Endothelial cell of umbilical vein (primary cell): ENCODE measurements around the gene HCN2. TPM values are rescaled to one million over a fixed set of nuclear protein-coding genes. Genes with fewer than 3 reads are reported as not detected.

Experiments
- BruUV-seq: library from RNA; stranded (reverse); fragments of 400-500 nt; replicated peaks from 2 replicates; lab custom pipeline; 2021; lab: Mats Ljungman, UMichigan
- CTCF ChIA-PET: fragments of 300-600, 350-600 bp; sonication (Branson Sonifier 250); formaldehyde crosslinking; loops from one replicate; lab custom pipeline; 2021; ENCODE audit warnings: antibody characterized with exemption, inconsistent platforms; lab: Charles Lee
- POLR2A ChIA-PET: fragments of 300-600, 350-600 bp; sonication (Branson Sonifier 250); formaldehyde crosslinking; loops from one replicate; lab custom pipeline; 2021; ENCODE audit warnings: antibody characterized with exemption, inconsistent platforms; lab: Charles Lee
- DNase-seq: peaks from one replicate; pipeline ENCODE4 v3.0.0-alpha.2; 2011; ENCODE audit warnings: low read depth, low spot score
- FAIRE-seq: peaks from 2 replicates; lab custom pipeline; 2011; peaks lifted over from hg19 to GRCh38; lab: Jason Lieb, UNC
- H2AFZ ChIP-seq: 2 replicates; pipeline ENCODE4 v1.6.0; 2012; ENCODE audit warnings: low read depth, low read length, control low read depth, inconsistent platforms
- H3K27ac ChIP-seq: 2 replicates; pipeline ENCODE4 v1.5.1; 2011; ENCODE audit warnings: low read depth, mild to moderate bottlenecking, control low read depth, low read length, moderate library complexity; ENCODE audit not compliant: insufficient read depth
- H3K27me3 ChIP-seq, 2 experiments: 2 replicates each; pipeline versions ENCODE4 v1.6.0 to v1.6.1; 2011; ENCODE audit warnings: low read length in 2 of 2, mixed read lengths in 1 of 2; ENCODE audit not compliant: control insufficient read depth in 2 of 2, insufficient read depth in 2 of 2
- H3K36me3 ChIP-seq, 2 experiments: 2 replicates in 1 of 2; 3 replicates in 1 of 2; pipeline ENCODE4 v1.5.1; 2011; ENCODE audit warnings: low read length in 2 of 2, mild to moderate bottlenecking in 1 of 2, moderate library complexity in 1 of 2; ENCODE audit not compliant: control insufficient read depth in 2 of 2, insufficient read depth in 2 of 2; ENCODE audit errors: extremely low read depth in 1 of 2
- H3K4me1 ChIP-seq: 3 replicates; pipeline ENCODE4 v1.5.1; 2011; ENCODE audit warnings: mild to moderate bottlenecking, low read length; ENCODE audit not compliant: control insufficient read depth, insufficient read depth; ENCODE audit errors: extremely low read depth
- H3K4me2 ChIP-seq: 2 replicates; pipeline ENCODE4 v1.6.1; 2011; ENCODE audit warnings: low read length, control low read depth, mixed read lengths; ENCODE audit not compliant: insufficient read depth
- H3K4me3 ChIP-seq, 3 experiments: fragments of 200-600 bp in 1 of 3; sonication (generic), shearing (Covaris generic) in 1 of 3; replicated peaks in 1 of 3; 2 replicates each; pipeline ENCODE4 v1.5.1; 2011 to 2016; ENCODE audit warnings: control low read depth in 3 of 3, low read length in 3 of 3, mild to moderate bottlenecking in 2 of 3, inconsistent platforms in 1 of 3, low read depth in 1 of 3, moderate library complexity in 1 of 3; ENCODE audit not compliant: insufficient read depth in 1 of 3
- H3K79me2 ChIP-seq: 2 replicates; pipeline ENCODE4 v1.6.0; 2012; ENCODE audit warnings: low read length, inconsistent platforms; ENCODE audit not compliant: control insufficient read depth, insufficient read depth
- H3K9ac ChIP-seq: replicated peaks from 2 replicates; pipeline ENCODE3; 2011; ENCODE audit warnings: low read length, control low read depth; ENCODE audit not compliant: insufficient read depth; ENCODE audit errors: extremely low read depth
- H3K9me1 ChIP-seq: replicated peaks from 3 replicates; pipeline ENCODE4 v1.6.0; 2011; ENCODE audit warnings: mild to moderate bottlenecking, low read length; ENCODE audit not compliant: control insufficient read depth, insufficient read depth; ENCODE audit errors: extremely low read depth
- H3K9me3 ChIP-seq: replicated peaks from 2 replicates; pipeline ENCODE4 v1.5.1; 2012; ENCODE audit warnings: low read length, inconsistent platforms; ENCODE audit not compliant: control insufficient read depth, insufficient read depth
- H4K20me1 ChIP-seq: replicated peaks from 2 replicates; pipeline ENCODE3; 2011; ENCODE audit warnings: mild to moderate bottlenecking, low read length; ENCODE audit not compliant: control insufficient read depth, insufficient read depth; ENCODE audit errors: extremely low read depth
- EZH2 ChIP-seq: IDR thresholded peaks from 2 replicates; pipeline ENCODE4 v1.6.1; 2012; ENCODE audit warnings: borderline replicate concordance, low read depth, mild to moderate bottlenecking, moderate library complexity, low read length, inconsistent platforms; ENCODE audit not compliant: severe bottlenecking
- FOS ChIP-seq: IDR thresholded peaks from 2 replicates; pipeline ENCODE4 v1.6.1; 2011; ENCODE audit warnings: mild to moderate bottlenecking, low read length, moderate library complexity, borderline replicate concordance; ENCODE audit not compliant: insufficient read depth
- GATA2 ChIP-seq: IDR thresholded peaks from 2 replicates; pipeline ENCODE4 v1.7.0; 2011; ENCODE audit warnings: low read depth, mild to moderate bottlenecking, moderate library complexity, mixed read lengths, low read length; ENCODE audit not compliant: insufficient read length, insufficient read depth
- JUN ChIP-seq: IDR thresholded peaks from 2 replicates; pipeline ENCODE4 v1.6.1; 2011; ENCODE audit warnings: borderline replicate concordance, low read depth; ENCODE audit not compliant: insufficient read length, insufficient read depth
- MYC ChIP-seq: IDR thresholded peaks from one replicate; pipeline ENCODE4 v1.6.1; 2011; ENCODE audit warnings: mild to moderate bottlenecking, low read depth, low read length
- POLR2A ChIP-seq: IDR thresholded peaks from 2 replicates; pipeline ENCODE4 v1.6.1; 2012; ENCODE audit warnings: low read depth, mild to moderate bottlenecking, control low read depth, low read length
- POLR2AphosphoS5 ChIP-seq: IDR thresholded peaks from 2 replicates; pipeline ENCODE4 v1.6.1; 2012; ENCODE audit warnings: low read depth, mild to moderate bottlenecking, control low read depth, low read length, moderate library complexity; ENCODE audit not compliant: insufficient read depth
- dilution Hi-C: fragments of 300-500 bp; cut with MboI; formaldehyde crosslinking; loops from one replicate; pipeline ENCODE4 v1.15.0; 2019; ENCODE audit warnings: low sequenced_read_pairs; ENCODE audit not compliant: extremely low pct_ligation_motif_present
- intact Hi-C: fragments of 100-400 bp; cut with micrococcal nuclease; formaldehyde crosslinking; loops from one replicate; pipeline ENCODE4 v1.10.0; 2022
- polyA plus RNA-seq, 4 experiments: library from polyadenylated mRNA; depleted of rRNA in 3 of 4; stranded (reverse) in 3 of 4; unstranded in 1 of 4; fragments of >200 nt; gene quantifications; 2 replicates each; pipeline versions ENCODE4 v1.2.1 to v1.2.3, GENCODE V29; 2011 to 2012; ENCODE audit warnings: missing spikeins in 1 of 4
- total RNA-seq: library from RNA; stranded (reverse); gene quantifications from 2 replicates; pipeline ENCODE4 v1.2.3, GENCODE V29; 2021
- TF ChIP-seq, protein P1 (sequence below), 2 donors: IDR thresholded peaks; 1 replicate in 1 of 2; 2 replicates in 1 of 2; pipeline ENCODE4 v1.5.1; 2011; ENCODE audit warnings: low read length in 2 of 2, mild to moderate bottlenecking in 2 of 2, moderate library complexity in 2 of 2, control low read depth in 1 of 2, inconsistent platforms in 1 of 2, low read depth in 1 of 2; ENCODE audit not compliant: insufficient read depth in 1 of 2; ENCODE audit errors: extremely low read depth in 1 of 2
- TF ChIP-seq, protein P2 (sequence below): IDR thresholded peaks from 2 replicates; pipeline ENCODE4 v1.6.1; 2011; ENCODE audit not compliant: insufficient read depth, insufficient read length

The HCN2 gene
- total and polyA plus RNA-seq, 2 donors (not counting 3 experiments of a cell fraction or from before 2014, with no cell fraction given), result 0.18 to 0.53 TPM

DNA sequence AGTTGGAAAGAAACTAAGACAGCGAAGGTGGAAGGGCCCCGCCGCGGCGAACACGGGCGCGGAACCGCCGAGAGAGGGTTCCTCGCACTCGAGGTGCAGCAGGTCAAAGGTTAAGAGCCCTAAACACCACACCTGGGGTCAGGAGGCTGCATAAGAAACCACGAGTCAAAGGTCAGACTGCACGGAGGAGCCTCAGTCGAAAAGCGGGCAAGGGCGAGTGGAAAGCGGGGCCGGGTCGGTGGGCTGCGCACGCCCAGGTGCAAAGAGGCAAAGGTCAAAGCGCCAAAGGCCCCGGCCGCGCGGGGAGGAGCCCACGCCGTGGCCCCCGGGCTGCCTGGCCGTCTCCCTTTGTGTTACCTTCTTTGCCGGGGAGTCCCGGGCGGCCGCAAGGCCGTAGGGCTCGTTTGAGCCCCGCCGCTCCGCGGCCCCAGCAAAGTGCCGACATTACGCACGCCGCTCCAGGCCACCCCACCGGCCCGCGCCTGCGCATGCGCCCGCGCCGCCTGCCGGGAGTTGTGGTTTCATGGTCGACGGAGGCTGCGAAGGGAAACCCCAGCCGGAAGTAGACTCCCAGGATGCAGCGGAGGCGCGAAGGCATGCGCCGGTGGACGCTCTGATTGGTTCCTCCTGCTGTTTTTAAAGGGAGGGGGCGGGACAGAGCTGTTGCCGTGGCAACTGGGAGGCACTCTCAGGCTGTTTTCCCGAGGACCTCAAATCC, 43.5 kb downstream of the HCN2 start, which contains the start of gene POLRMT:
Gene POLRMT (minus strand): TSS at position 470 of the 718 bp plus-strand sequence. CDS start 25 bp downstream, at position 445.
- Histone ChIP-seq H3K36me3 (peaks cover 0 to under 1% of the 10 kb centered on the region in 2 experiments), H3K4me3 (peak within 1 kb of the TSS; percentile 70 to 88 (median 85)), H3K4me1 (peaks cover 16% of the 10 kb centered on the region), H3K27ac (peak within 1 kb of the TSS; percentile 48), H3K27me3 (no peaks in the 10 kb centered on the region), H3K9ac (peak within 1 kb of the TSS; percentile 74), H3K9me3 (no peaks in the 10 kb centered on the region), H4K20me1 (no peaks in the 10 kb centered on the region), H3K79me2 (peaks cover 13% of the 10 kb centered on the region), H3K4me2 (peak within 1 kb of the TSS; percentile 93), H3K9me1 (no peaks in the 10 kb centered on the region), H2AFZ (peak within 1 kb of the TSS; percentile 91)
- dilution Hi-C loops (no loop called here), intact Hi-C loops (loop anchor here (1.0 to 2.0 kb wide), 2 partner anchors 44 to 102 kb away; partner anchors contain the start of genes CDC34 and HCN2)
- CTCF ChIA-PET, result interaction anchor here (0.9 to 1.4 kb wide), 4 partner anchors 18 to 101 kb away, joined by 3 to 4 read pairs (median 3); no protein-coding TSS in a partner anchor
- TF ChIP-seq POLR2AphosphoS5 (peak; percentile 70), JUN (no peak), GATA2 (no peak), POLR2A (peak; percentile 58), FOS (no peak), EZH2 (no peak), MYC (no peak)
- TF ChIP-seq, protein P1, sequence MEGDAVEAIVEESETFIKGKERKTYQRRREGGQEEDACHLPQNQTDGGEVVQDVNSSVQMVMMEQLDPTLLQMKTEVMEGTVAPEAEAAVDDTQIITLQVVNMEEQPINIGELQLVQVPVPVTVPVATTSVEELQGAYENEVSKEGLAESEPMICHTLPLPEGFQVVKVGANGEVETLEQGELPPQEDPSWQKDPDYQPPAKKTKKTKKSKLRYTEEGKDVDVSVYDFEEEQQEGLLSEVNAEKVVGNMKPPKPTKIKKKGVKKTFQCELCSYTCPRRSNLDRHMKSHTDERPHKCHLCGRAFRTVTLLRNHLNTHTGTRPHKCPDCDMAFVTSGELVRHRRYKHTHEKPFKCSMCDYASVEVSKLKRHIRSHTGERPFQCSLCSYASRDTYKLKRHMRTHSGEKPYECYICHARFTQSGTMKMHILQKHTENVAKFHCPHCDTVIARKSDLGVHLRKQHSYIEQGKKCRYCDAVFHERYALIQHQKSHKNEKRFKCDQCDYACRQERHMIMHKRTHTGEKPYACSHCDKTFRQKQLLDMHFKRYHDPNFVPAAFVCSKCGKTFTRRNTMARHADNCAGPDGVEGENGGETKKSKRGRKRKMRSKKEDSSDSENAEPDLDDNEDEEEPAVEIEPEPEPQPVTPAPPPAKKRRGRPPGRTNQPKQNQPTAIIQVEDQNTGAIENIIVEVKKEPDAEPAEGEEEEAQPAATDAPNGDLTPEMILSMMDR (IDR thresholded peaks at IDR 0.05; ENCODE audit: extremely low read depth in 1 of 2, insufficient read depth in 1 of 2, low read depth in 1 of 2, low read length in 2 of 2), result peak in 1 of 2 donors; percentile 13
- TF ChIP-seq, protein P2, sequence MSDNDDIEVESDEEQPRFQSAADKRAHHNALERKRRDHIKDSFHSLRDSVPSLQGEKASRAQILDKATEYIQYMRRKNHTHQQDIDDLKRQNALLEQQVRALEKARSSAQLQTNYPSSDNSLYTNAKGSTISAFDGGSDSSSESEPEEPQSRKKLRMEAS, result peak; percentile 73
- POLR2A ChIA-PET, result interaction anchor here (0.7 kb wide), 1 partner anchor 102 kb away, joined by 3 read pairs; no protein-coding TSS in a partner anchor
- FAIRE-seq (peak; percentile 99), DNase-seq (peak; percentile 98)
- TSS peak; percentile 36 for BruUV-seq
